OCI-LY3 (cell line): ENCODE data around the gene GOLGA8T.
"Not testable (repeated sequence)": the region's sequence is repeated elsewhere in the genome, so short reads cannot be mapped to it uniquely, and the experiment has no call there.

Experiments
- CTCF ChIP-seq: fragments of 200-600, 300-600 bp; sonication (generic); IDR thresholded peaks from 2 replicates; pipeline ENCODE4 v1.5.1; 2014; ENCODE audit warnings: antibody characterized with exemption, low read length, low read depth
- EZH2phosphoT487 ChIP-seq: fragments of 200-600 bp; shearing (Covaris generic); IDR thresholded peaks from 2 replicates; pipeline ENCODE4 v1.6.1; 2018; ENCODE audit warnings: antibody characterized with exemption, mixed run types, low read depth

DNA sequence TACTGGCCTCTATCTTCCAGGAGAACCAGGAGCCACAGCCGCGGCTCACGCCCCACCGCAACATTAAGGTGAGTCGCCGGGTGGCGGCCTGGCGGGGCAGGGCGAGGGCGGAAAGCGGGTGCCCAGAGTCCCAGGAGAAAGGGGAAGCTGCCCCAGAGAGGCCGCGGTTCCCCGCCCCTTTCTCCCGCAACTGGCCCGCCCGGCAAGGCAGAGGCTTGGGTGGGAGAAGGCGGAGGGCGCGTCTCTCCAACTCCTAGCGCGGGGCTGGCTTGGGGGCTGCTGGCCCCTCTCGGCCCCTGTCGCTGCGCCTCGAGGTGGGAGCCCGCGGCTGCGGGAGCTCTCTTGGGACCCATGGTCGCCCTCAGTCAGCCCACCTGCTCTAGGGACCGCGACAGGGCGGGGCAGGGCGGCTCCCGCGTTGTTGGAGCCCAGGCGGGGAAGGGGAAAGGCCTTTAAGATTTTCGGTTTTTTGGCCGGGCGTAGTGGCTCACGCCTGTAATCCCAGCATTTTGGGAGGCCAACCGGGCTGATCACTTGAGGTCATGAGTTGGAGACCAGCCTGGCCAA is 30.8 kb upstream of the GOLGA8T start:
- not testable (repeated sequence) for TF ChIP-seq CTCF, EZH2phosphoT487
